WTC11 (cell line): ENCODE measurements around the gene CUL2. TPM values are rescaled to one million over a fixed set of nuclear protein-coding genes. Genes with fewer than 3 reads are reported as not detected.

Source experiments
- ATAC-seq: fragments of 200-7000 bp; cut with Tn5 transposase; 2 replicates; pipeline ENCODE4 v1.10.0; 2021; ENCODE audit warnings: mild to moderate bottlenecking, moderate library complexity
- CTCF ChIA-PET: fragments of 300-600 bp; sonication (Branson Sonifier 250); formaldehyde crosslinking; loops from one replicate; lab custom pipeline; 2021; ENCODE audit warnings: antibody characterized with exemption; lab: Charles Lee
- POLR2A ChIA-PET: fragments of 350-600 bp; sonication (Branson Sonifier 250); formaldehyde crosslinking; loops from one replicate; lab custom pipeline; 2021; ENCODE audit warnings: antibody characterized with exemption; lab: Charles Lee
- DNase-seq: peaks from one replicate; pipeline ENCODE4 v3.0.0; 2021; ENCODE audit warnings: low spot score
- H3K27ac Mint-ChIP-seq: 2 replicates; pipeline ENCODE4 v1.8.0; 2021; ENCODE audit warnings: mixed read lengths
- H3K27me3 Mint-ChIP-seq: 2 replicates; pipeline ENCODE4 v1.8.0; 2021; ENCODE audit warnings: low read depth, mild to moderate bottlenecking, moderate library complexity, mixed read lengths
- H3K36me3 Mint-ChIP-seq: 2 replicates; pipeline ENCODE4 v1.8.0; 2021; ENCODE audit warnings: mixed read lengths
- H3K4me1 Mint-ChIP-seq: 2 replicates; pipeline ENCODE4 v1.8.0; 2022; ENCODE audit warnings: mixed read lengths
- H3K4me3 Mint-ChIP-seq: 2 replicates; pipeline ENCODE4 v1.8.0; 2021; ENCODE audit warnings: mild to moderate bottlenecking, moderate library complexity, mixed read lengths
- H3K9me3 Mint-ChIP-seq: 2 replicates; pipeline ENCODE4 v1.8.0; 2021; ENCODE audit warnings: mixed read lengths
- AR ChIP-seq: fragments of 250-450 bp; sonication (Bioruptor Pico); IDR thresholded peaks from 2 replicates; pipeline ENCODE4 v1.9.0; 2021; ENCODE audit warnings: mild to moderate bottlenecking
- ARID4B ChIP-seq: sonication (generic); formaldehyde crosslinking; IDR thresholded peaks from 2 replicates; pipeline ENCODE4 v1.8.0; 2023; ENCODE audit warnings: missing genetic modification reagents, mild to moderate bottlenecking, borderline replicate concordance
- ATF6 ChIP-seq: sonication (generic); formaldehyde crosslinking; IDR thresholded peaks from 2 replicates; pipeline ENCODE4 v1.8.1; 2023; ENCODE audit warnings: mild to moderate bottlenecking, missing genetic modification reagents
- E2F5 ChIP-seq: sonication (generic); formaldehyde crosslinking; IDR thresholded peaks from 2 replicates; pipeline ENCODE4 v1.8.1; 2022; ENCODE audit warnings: mild to moderate bottlenecking, moderate library complexity, missing genetic modification reagents
- ESRRA ChIP-seq: sonication (generic); formaldehyde crosslinking; IDR thresholded peaks from 2 replicates; pipeline ENCODE4 v1.8.1; 2022; ENCODE audit warnings: mild to moderate bottlenecking, missing genetic modification reagents, borderline replicate concordance
- ETV6 ChIP-seq: sonication (generic); formaldehyde crosslinking; IDR thresholded peaks from 2 replicates; pipeline ENCODE4 v1.8.1; 2022; ENCODE audit warnings: mild to moderate bottlenecking, missing genetic modification reagents
- MAX ChIP-seq: sonication (generic); formaldehyde crosslinking; IDR thresholded peaks from 2 replicates; pipeline ENCODE4 v1.8.0; 2022; ENCODE audit warnings: mild to moderate bottlenecking, missing genetic modification reagents
- MLX ChIP-seq: sonication (generic); formaldehyde crosslinking; IDR thresholded peaks from 2 replicates; pipeline ENCODE4 v1.8.1; 2023; ENCODE audit warnings: mild to moderate bottlenecking, missing genetic modification reagents, moderate library complexity
- MYBL2 ChIP-seq: sonication (generic); formaldehyde crosslinking; IDR thresholded peaks from 2 replicates; pipeline ENCODE4 v1.8.1; 2023; ENCODE audit warnings: mild to moderate bottlenecking, moderate library complexity, missing genetic modification reagents
- NFATC4 ChIP-seq: fragments of 250-450 bp; sonication (Bioruptor Pico); IDR thresholded peaks from 2 replicates; pipeline ENCODE4 v1.9.0; 2021; ENCODE audit warnings: mild to moderate bottlenecking
- NFE2L1 ChIP-seq: sonication (generic); formaldehyde crosslinking; IDR thresholded peaks from 2 replicates; pipeline ENCODE4 v1.8.1; 2023; ENCODE audit warnings: missing genetic modification reagents
- PREB ChIP-seq: sonication (generic); formaldehyde crosslinking; IDR thresholded peaks from 2 replicates; pipeline ENCODE4 v1.8.1; 2022; ENCODE audit warnings: mild to moderate bottlenecking, missing genetic modification reagents, moderate library complexity, borderline replicate concordance
- SMAD4 ChIP-seq: sonication (generic); formaldehyde crosslinking; IDR thresholded peaks from 2 replicates; pipeline ENCODE4 v1.8.0; 2022; ENCODE audit warnings: mild to moderate bottlenecking, missing genetic modification reagents
- ZNF219 ChIP-seq: sonication (generic); formaldehyde crosslinking; IDR thresholded peaks from 2 replicates; pipeline ENCODE4 v1.8.0; 2023; ENCODE audit warnings: missing genetic modification reagents, mild to moderate bottlenecking, borderline replicate concordance
- ZNF671 ChIP-seq: fragments of 250-450 bp; sonication (Bioruptor Pico); IDR thresholded peaks from 2 replicates; pipeline ENCODE4 v1.8.0; 2021; ENCODE audit warnings: mild to moderate bottlenecking
- total RNA-seq: library from RNA; stranded (reverse); gene quantifications from 3 replicates; pipeline ENCODE4 v1.2.3, GENCODE V29; 2021

CUL2 gene
- total RNA-seq, 1 experiment from 2014 or later, result 38.3 TPM

GRCh38 chr10:34960983-34961382 is 129.2 kb downstream of the CUL2 start (continued):
- TF ChIP-seq E2F5 (CRISPR knock-in tag), result no peak
- no peak for TF ChIP-seq ESRRA (CRISPR knock-in tag)
- no peak for TF ChIP-seq NFE2L1
- TF ChIP-seq SMAD4, result no peak
- TF ChIP-seq MAX (CRISPR knock-in tag), result no peak
- no peak for TF ChIP-seq AR (CRISPR knock-in tag)
- TF ChIP-seq ARID4B (CRISPR knock-in tag), result no peak
- TF ChIP-seq, all 79 proteins: peak for 0

GRCh38 chr10:34959786-34960185 is 130.4 kb downstream of the CUL2 start:
- ChIA-PET CTCF (interaction anchor here (0.7 to 1.3 kb wide), 5 partner anchors 15 to 1721 kb away, joined by 3 to 6 read pairs (median 4); no protein-coding TSS in a partner anchor), POLR2A (no interaction called here)
- Mint-ChIP-seq H3K9me3 (no peaks in the 10 kb centered on the region), H3K4me1 (no peaks in the 10 kb centered on the region), H3K36me3 (no peaks in the 10 kb centered on the region), H3K4me3 (no peak overlapping the region), H3K27me3 (no peaks in the 10 kb centered on the region), H3K27ac (no peak overlapping the region)
- TF ChIP-seq MYBL2 (CRISPR knock-in tag), result no peak
- TF ChIP-seq MLX (CRISPR knock-in tag), result no peak
- TF ChIP-seq NFATC4 (CRISPR knock-in tag), result no peak
- TF ChIP-seq ATF6, result no peak
- TF ChIP-seq ZNF219 (CRISPR knock-in tag), result no peak
- no peak for ATAC-seq
- no peak for DNase-seq

GRCh38 chr10:34959321-34959720 is 130.8 kb downstream of the CUL2 start:
- no peak overlapping the region for H3K4me3 Mint-ChIP-seq
- no peak overlapping the region for H3K27ac Mint-ChIP-seq
- H3K27me3 Mint-ChIP-seq, result no peaks in the 10 kb centered on the region
- ChIA-PET CTCF (interaction anchor here (0.6 to 1.3 kb wide), 6 partner anchors 15 to 1763 kb away, joined by 3 to 6 read pairs (median 4); no protein-coding TSS in a partner anchor), POLR2A (no interaction called here)
- TF ChIP-seq ESRRA (CRISPR knock-in tag) (no peak), ZNF671 (CRISPR knock-in tag) (no peak), PREB (CRISPR knock-in tag) (no peak), ETV6 (CRISPR knock-in tag) (no peak)
- no peaks in the 10 kb centered on the region for H3K9me3 Mint-ChIP-seq
- no peaks in the 10 kb centered on the region for H3K36me3 Mint-ChIP-seq
- ATAC-seq (no peak), DNase-seq (no peak)
- peaks cover under 1% of the 10 kb centered on the region for H3K4me1 Mint-ChIP-seq
